ENCODE data around the gene SRP68.

GRCh38 chr17:76089680-76090516, 17.6 kb upstream of the SRP68 start:
- TF ChIP-seq EZH2phosphoT487 (IDR thresholded peaks at IDR 0.05; ENCODE audit: insufficient read depth, low read depth) (no peak), EZH2 (IDR thresholded peaks at IDR 0.05; ENCODE audit: insufficient read depth, poor library complexity, severe bottlenecking) (no peak)
